K562 (cell line): ENCODE measurements around the gene RGL2. TPM values are rescaled to one million over a fixed set of nuclear protein-coding genes. Genes with fewer than 3 reads are reported as not detected.
A peak's percentile ranks its signal among the peaks of the same experiment; 100 is the strongest.

Source experiments
- ATF3 ChIP-seq, 2 experiments: fragments of 450-650 bp in 1 of 2; sonication (generic) in 1 of 2; formaldehyde crosslinking in 1 of 2; IDR thresholded peaks in 1 of 2; conservative IDR thresholded peaks in 1 of 2; 2 replicates each; pipeline versions ENCODE4 v1.6.1 to v1.8.1; 2016 to 2023; ENCODE audit warnings: mild to moderate bottlenecking in 2 of 2, moderate library complexity in 2 of 2, inconsistent platforms in 1 of 2, missing genetic modification reagents in 1 of 2
- CBX1 ChIP-seq: sonication (generic); IDR thresholded peaks from 2 replicates; pipeline ENCODE4 v1.6.1; 2016; ENCODE audit warnings: antibody characterized with exemption, low read depth, mild to moderate bottlenecking
- CHAMP1 ChIP-seq: fragments of 450-650 bp; IDR thresholded peaks from 2 replicates; pipeline ENCODE4 v1.6.1; 2016; ENCODE audit warnings: mild to moderate bottlenecking
- ID3 ChIP-seq, 2 experiments: fragments of 250-450 bp in 1 of 2; fragments of 450-650 bp in 1 of 2; sonication (Bioruptor Pico) in 1 of 2; IDR thresholded peaks; 2 replicates each; pipeline versions ENCODE4 v1.6.1 to v1.8.0; 2016 to 2021; ENCODE audit warnings: mild to moderate bottlenecking in 2 of 2, moderate library complexity in 2 of 2, missing compliant biosample characterization in 1 of 2, missing genetic modification characterization in 1 of 2
- LEF1 ChIP-seq: fragments of 450-650 bp; IDR thresholded peaks from 2 replicates; pipeline ENCODE4 v1.6.1; 2016; ENCODE audit warnings: mild to moderate bottlenecking
- MECOM ChIP-seq: fragments of 250-450 bp; sonication (Bioruptor Pico); IDR thresholded peaks from 2 replicates; pipeline ENCODE4 v1.8.0; 2022; ENCODE audit warnings: inconsistent platforms
- POLR2A ChIP-seq: fragments of 450-650 bp; conservative IDR thresholded peaks from 2 replicates; pipeline ENCODE4 v1.6.1; 2016
- RBBP5 ChIP-seq: fragments of 200-600 bp; sonication (generic); IDR thresholded peaks from 2 replicates; pipeline ENCODE4 v1.6.1; 2012; ENCODE audit warnings: borderline replicate concordance, mild to moderate bottlenecking, low read length, control low read depth, inconsistent platforms; ENCODE audit not compliant: insufficient read depth, poor library complexity, severe bottlenecking
- SIX5 ChIP-seq, 2 experiments: IDR thresholded peaks; 2 replicates each; pipeline ENCODE4 v1.6.1; 2011; ENCODE audit warnings: low read length in 2 of 2, borderline replicate concordance in 1 of 2, low read depth in 1 of 2, mild to moderate bottlenecking in 1 of 2, moderate library complexity in 1 of 2; ENCODE audit not compliant: insufficient read depth in 1 of 2
- TAF1 ChIP-seq: IDR thresholded peaks from 2 replicates; pipeline ENCODE4 v1.6.1; 2011; ENCODE audit warnings: mild to moderate bottlenecking, low read length, moderate library complexity; ENCODE audit not compliant: insufficient read depth, control insufficient read depth, severe bottlenecking; ENCODE audit errors: extremely low read depth
- THAP7 ChIP-seq: fragments of 250-450 bp; sonication (Bioruptor Pico); IDR thresholded peaks from 2 replicates; pipeline ENCODE4 v1.5.0; 2021
- ZBTB1 ChIP-seq: sonication (generic); formaldehyde crosslinking; IDR thresholded peaks from 2 replicates; pipeline ENCODE4 v1.8.1; 2023; ENCODE audit warnings: missing genetic modification reagents, low read depth, mild to moderate bottlenecking, borderline replicate concordance
- ZBTB2 ChIP-seq: fragments of 450-650 bp; IDR thresholded peaks from 2 replicates; pipeline ENCODE4 v1.6.1; 2016; ENCODE audit warnings: antibody characterized with exemption
- ZBTB26 ChIP-seq: fragments of 450-650 bp; formaldehyde crosslinking; IDR thresholded peaks from 2 replicates; pipeline ENCODE4 v1.4.0; 2022; ENCODE audit warnings: missing genetic modification characterization
- ZNF212 ChIP-seq: fragments of 450-650 bp; formaldehyde crosslinking; IDR thresholded peaks from 2 replicates; pipeline ENCODE4 v1.4.0; 2020; ENCODE audit warnings: mild to moderate bottlenecking
- ZNF282 ChIP-seq: sonication (generic); formaldehyde crosslinking; IDR thresholded peaks from 2 replicates; pipeline ENCODE4 v1.8.1; 2023; ENCODE audit warnings: missing genetic modification reagents
- ZNF445 ChIP-seq: fragments of 250-450 bp; sonication (Bioruptor Pico); IDR thresholded peaks from 2 replicates; pipeline ENCODE4 v1.4.0; 2020; ENCODE audit warnings: low read depth, mild to moderate bottlenecking, moderate library complexity
- ZNF507 ChIP-seq: conservative IDR thresholded peaks from 2 replicates; pipeline ENCODE4 v1.6.1; 2017; ENCODE audit warnings: missing genetic modification characterization, missing compliant biosample characterization
- polyA plus RNA-seq, 8 experiments: library from polyadenylated mRNA; depleted of rRNA in 4 of 8; stranded (reverse) in 5 of 8; unstranded in 3 of 8; fragments of >200 nt; fragmentation: Nextera tagmentation in 2 of 8; fragmentation: Illumina TruSeq in 1 of 8; extraction: Ambion mirVana in 2 of 8; extraction: Trizol in 1 of 8; gene quantifications; 2 replicates each; pipeline versions ENCODE4 v1.2.1 to v1.2.3, GENCODE V29; 2011 to 2014; ENCODE audit warnings: inconsistent platforms in 1 of 8, missing spikeins in 1 of 8
- total RNA-seq, 7 experiments: library from RNA; depleted of rRNA in 6 of 7; stranded (reverse); fragments of >200 nt in 6 of 7; fragmentation: Illumina TruSeq in 2 of 7; extraction: Trizol in 2 of 7; gene quantifications; 2 replicates each; pipeline versions ENCODE4 v1.2.1 to v1.2.3, GENCODE V29; 2011 to 2021; ENCODE audit warnings: low replicate concordance in 1 of 7

RGL2 gene
- total and polyA plus RNA-seq, 9 of the 15 experiments (the other 6 are each of a cell fraction or from before 2014, with no cell fraction given) = 1.8 to 57.1 (median 19.5) TPM

GRCh38 chr6:33314943-33315792 is 16.4 kb upstream of the RGL2 start (continued):
- TF ChIP-seq ZBTB26 (CRISPR knock-in tag) = no peak
- TF ChIP-seq ZBTB2 = no peak
- TF ChIP-seq RBBP5 = no peak
- no peak for TF ChIP-seq ATF3 (IDR thresholded peaks at IDR 0.05)
- 0 out of 2 replicates have a peak, but pooled peaks have one; percentile 7 for TF ChIP-seq ATF3 (CRISPR knock-in tag; conservative IDR thresholded peaks at IDR 0.05)
- no peak for TF ChIP-seq ZNF212
- TF ChIP-seq TAF1 = peak; percentile 17
- TF ChIP-seq ZNF507 (tag) = no peak
- 0 out of 2 replicates have a peak, but pooled peaks have one; percentile 55 for TF ChIP-seq POLR2A
- no peak for TF ChIP-seq SIX5 (IDR thresholded peaks at IDR 0.05; ENCODE audit: borderline replicate concordance in 1 of 2, insufficient read depth in 1 of 2, low read depth in 1 of 2, low read length in 2 of 2)
- 0 out of 2 replicates have a peak, but pooled peaks have one; percentile 50 for TF ChIP-seq MECOM
- TF ChIP-seq ZBTB1 (CRISPR knock-in tag) = no peak
- TF ChIP-seq CBX1 = no peak
- TF ChIP-seq LEF1 = no peak
- no peak for TF ChIP-seq CHAMP1
- no peak for TF ChIP-seq ZNF282
- no peak for TF ChIP-seq THAP7 (CRISPR knock-in tag)
- no peak for TF ChIP-seq ID3 (CRISPR knock-in tag; IDR thresholded peaks at IDR 0.05)
- no peak for TF ChIP-seq ID3 (tag; IDR thresholded peaks at IDR 0.05)
- no peak for TF ChIP-seq ZNF445 (CRISPR knock-in tag)
